ENCODE data around the gene NLGN2. TPM values are rescaled to one million over a fixed set of nuclear protein-coding genes. Genes with fewer than 3 reads are reported as not detected.
"Not testable (repeated sequence)": the region's sequence is repeated elsewhere in the genome, so short reads cannot be mapped to it uniquely, and the experiment has no call there.

The NLGN2 gene
- polyA plus RNA-seq (2013, experiment 1 of 2): 40.0 TPM
- polyA plus RNA-seq (2013, experiment 2 of 2): 38.0 TPM

DNA sequence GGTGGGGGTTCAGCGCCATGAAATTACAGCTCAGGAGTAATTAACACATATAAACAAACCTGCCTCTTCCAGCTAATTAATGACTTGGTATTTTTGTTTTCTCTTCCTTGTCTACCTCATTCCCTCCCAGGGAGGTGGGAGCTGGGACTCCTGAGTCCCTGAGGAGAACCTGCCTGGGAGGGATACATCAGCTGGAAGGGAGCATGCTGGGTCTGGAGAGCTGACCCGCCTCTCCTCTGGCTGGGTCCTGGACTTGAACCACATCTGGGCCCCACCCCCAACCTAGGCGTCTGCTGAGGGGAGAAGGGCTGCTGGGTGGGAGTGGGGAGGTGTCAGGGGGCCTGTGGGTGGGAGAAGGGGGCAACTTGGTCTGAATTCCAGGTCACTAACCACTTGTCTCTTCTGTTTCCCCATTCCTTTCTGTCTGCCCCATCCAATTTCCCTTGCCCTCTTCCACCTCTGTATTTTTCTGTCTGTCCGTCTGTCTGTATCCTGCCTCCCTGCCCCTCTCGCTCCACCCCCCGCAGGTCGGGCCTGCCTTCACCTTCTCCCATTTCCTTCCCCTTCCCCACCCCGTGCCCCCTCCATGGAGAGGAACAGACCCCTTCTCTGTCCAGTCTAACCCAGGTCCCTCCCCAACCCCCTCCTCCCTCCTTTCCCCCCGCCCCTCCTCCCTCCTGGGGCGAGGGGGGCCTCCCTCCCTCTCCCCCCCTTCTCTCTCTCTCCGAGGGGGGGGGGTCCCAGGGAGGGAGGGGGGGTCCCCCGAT, at the start of gene NLGN2:
Gene NLGN2 (plus strand): TSS at position 361 of the 767 bp plus-strand sequence. CDS start 411 bp downstream, outside the sequence.
- Histone ChIP-seq H2BK120ac (ENCODE audit: low read depth, low read length) (no peak within 1 kb of the TSS), H3K14ac (ENCODE audit: low read length in 2 of 2) (peak within 1 kb of the TSS in 1 of 2 experiments; percentile 58), H3K18ac (ENCODE audit: low read depth in 1 of 2, low read length in 2 of 2) (no peak within 1 kb of the TSS), H2BK12ac (ENCODE audit: low read length in 2 of 2) (no peak within 1 kb of the TSS), H3K4me1 (ENCODE audit: control insufficient read depth, insufficient read depth, low read depth, low read length) (peaks cover 18% of the 10 kb centered on the region), H4K8ac (ENCODE audit: low read length) (no peak within 1 kb of the TSS), H3K27me3 (ENCODE audit: control insufficient read depth in 1 of 2, insufficient read depth in 1 of 2, low read length in 2 of 2) (no peaks in the 10 kb centered on the region), H3K9ac (ENCODE audit: low read length) (no peak within 1 kb of the TSS), H2BK5ac (ENCODE audit: low read depth, low read length, poor library complexity, severe bottlenecking) (no peak within 1 kb of the TSS), H3K23ac (ENCODE audit: low read length in 2 of 2) (peak within 1 kb of the TSS in 1 of 2 experiments; percentile 23), H3K79me1 (replicated peaks; ENCODE audit: low read length, poor library complexity, severe bottlenecking) (peaks cover 19% of the 10 kb centered on the region), H3K4me3 (ENCODE audit: insufficient read depth in 1 of 2, low read depth in 1 of 2, low read length in 2 of 2) (no peak within 1 kb of the TSS), H3K4me2 (ENCODE audit: low read length, poor library complexity, severe bottlenecking) (no peak within 1 kb of the TSS), H2BK15ac (ENCODE audit: low read depth, poor library complexity, severe bottlenecking) (no peak within 1 kb of the TSS), H2AFZ (ENCODE audit: low read depth, low read length) (no peak within 1 kb of the TSS), H3K27ac (ENCODE audit: low read length, poor library complexity, severe bottlenecking) (no peak within 1 kb of the TSS), H4K91ac (ENCODE audit: low read length) (no peak within 1 kb of the TSS), H3K9me3 (ENCODE audit: control insufficient read depth, low read length) (no peaks in the 10 kb centered on the region), H3K4ac (ENCODE audit: low read depth in 1 of 2, low read length in 2 of 2) (no peak within 1 kb of the TSS), H3K36me3 (ENCODE audit: control insufficient read depth in 1 of 2, insufficient read depth in 2 of 2, low read depth in 1 of 2, low read length in 2 of 2) (peaks cover 29 to 34% of the 10 kb centered on the region in 2 experiments), H2AK5ac (ENCODE audit: low read length, severe bottlenecking) (no peak within 1 kb of the TSS)
- DNase-seq: no peak
- WGBS: 63% methylated on average over 4 of the region's 12 CpGs

DNA sequence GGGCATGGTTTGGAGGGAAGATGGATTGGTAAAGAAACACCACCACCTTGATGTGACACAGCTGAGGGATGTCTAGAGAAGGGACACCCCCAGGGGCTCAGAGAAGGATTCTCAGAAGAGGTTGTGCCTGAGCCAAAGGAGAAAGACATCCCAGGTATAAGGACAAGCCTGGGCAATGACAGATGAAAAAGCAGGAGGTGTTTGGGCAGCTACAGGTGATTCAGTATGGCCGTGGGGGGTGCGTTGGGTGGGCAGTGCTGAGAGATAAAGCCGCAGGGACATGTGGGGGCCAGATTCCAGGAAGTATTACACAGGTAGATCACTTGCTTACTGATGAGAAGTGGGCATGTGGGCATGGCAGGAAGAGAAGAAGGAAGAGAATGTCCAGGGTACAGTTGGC, 45.7 kb upstream of the NLGN2 start:
- H2BK120ac ChIP-seq (ENCODE audit: low read depth, low read length): no peak overlapping the region
- H4K8ac ChIP-seq (ENCODE audit: low read length): no peak overlapping the region
- no peak overlapping the region for H3K27ac ChIP-seq (ENCODE audit: low read length, poor library complexity, severe bottlenecking)
- no peak overlapping the region for H3K4me2 ChIP-seq (ENCODE audit: low read length, poor library complexity, severe bottlenecking)
- H3K9ac ChIP-seq (ENCODE audit: low read length): no peak overlapping the region
- H3K27me3 ChIP-seq (ENCODE audit: control insufficient read depth in 1 of 2, insufficient read depth in 1 of 2, low read length in 2 of 2): peaks cover 0 to under 1% of the 10 kb centered on the region in 2 experiments
- peaks cover 1% of the 10 kb centered on the region for H3K4me1 ChIP-seq (ENCODE audit: control insufficient read depth, insufficient read depth, low read depth, low read length)
- H3K23ac ChIP-seq (ENCODE audit: low read length in 2 of 2): no peak overlapping the region
- no peak overlapping the region for H2BK15ac ChIP-seq (ENCODE audit: low read depth, poor library complexity, severe bottlenecking)
- no peak for DNase-seq
- no peak overlapping the region for H3K18ac ChIP-seq (ENCODE audit: low read depth in 1 of 2, low read length in 2 of 2)
- H3K9me3 ChIP-seq (ENCODE audit: control insufficient read depth, low read length): no peaks in the 10 kb centered on the region
- no peaks in the 10 kb centered on the region for H3K36me3 ChIP-seq (ENCODE audit: control insufficient read depth in 1 of 2, insufficient read depth in 2 of 2, low read depth in 1 of 2, low read length in 2 of 2)
- WGBS: 62% methylated on average over 3 of the region's 3 CpGs
- H2AK5ac ChIP-seq (ENCODE audit: low read length, severe bottlenecking): no peak overlapping the region
- no peak overlapping the region for H2BK12ac ChIP-seq (ENCODE audit: low read length in 2 of 2)
- H3K14ac ChIP-seq (ENCODE audit: low read length in 2 of 2): no peak overlapping the region
- no peak overlapping the region for H3K4me3 ChIP-seq (ENCODE audit: insufficient read depth in 1 of 2, low read depth in 1 of 2, low read length in 2 of 2)
- H2BK5ac ChIP-seq (ENCODE audit: low read depth, low read length, poor library complexity, severe bottlenecking): no peak overlapping the region
- H2AFZ ChIP-seq (ENCODE audit: low read depth, low read length): no peak overlapping the region
- no peak overlapping the region for H3K4ac ChIP-seq (ENCODE audit: low read depth in 1 of 2, low read length in 2 of 2)
- H3K79me1 ChIP-seq (replicated peaks; ENCODE audit: low read length, poor library complexity, severe bottlenecking): no peaks in the 10 kb centered on the region
- no peak overlapping the region for H4K91ac ChIP-seq (ENCODE audit: low read length)

- Histone ChIP-seq H4K8ac (ENCODE audit: low read length) (no peak overlapping the region), H3K4me2 (ENCODE audit: low read length, poor library complexity, severe bottlenecking) (no peak overlapping the region), H3K4me1 (ENCODE audit: control insufficient read depth, insufficient read depth, low read depth, low read length) (peaks cover 1% of the 10 kb centered on the region), H3K14ac (ENCODE audit: low read length in 2 of 2) (no peak overlapping the region), H3K4ac (ENCODE audit: low read depth in 1 of 2, low read length in 2 of 2) (no peak overlapping the region), H2BK15ac (ENCODE audit: low read depth, poor library complexity, severe bottlenecking) (no peak overlapping the region), H3K9ac (ENCODE audit: low read length) (no peak overlapping the region), H3K27me3 (ENCODE audit: control insufficient read depth in 1 of 2, insufficient read depth in 1 of 2, low read length in 2 of 2) (peaks cover 3% of the 10 kb centered on the region in 2 experiments), H2BK120ac (ENCODE audit: low read depth, low read length) (no peak overlapping the region), H3K79me1 (replicated peaks; ENCODE audit: low read length, poor library complexity, severe bottlenecking) (no peaks in the 10 kb centered on the region), H3K9me3 (ENCODE audit: control insufficient read depth, low read length) (no peaks in the 10 kb centered on the region), H3K27ac (ENCODE audit: low read length, poor library complexity, severe bottlenecking) (no peak overlapping the region), H2BK5ac (ENCODE audit: low read depth, low read length, poor library complexity, severe bottlenecking) (no peak overlapping the region), H3K36me3 (ENCODE audit: control insufficient read depth in 1 of 2, insufficient read depth in 2 of 2, low read depth in 1 of 2, low read length in 2 of 2) (no peaks in the 10 kb centered on the region), H3K4me3 (ENCODE audit: insufficient read depth in 1 of 2, low read depth in 1 of 2, low read length in 2 of 2) (no peak overlapping the region), H3K18ac (ENCODE audit: low read depth in 1 of 2, low read length in 2 of 2) (no peak overlapping the region), H2AK5ac (ENCODE audit: low read length, severe bottlenecking) (no peak overlapping the region), H3K23ac (ENCODE audit: low read length in 2 of 2) (no peak overlapping the region), H2AFZ (ENCODE audit: low read depth, low read length) (no peak overlapping the region), H2BK12ac (ENCODE audit: low read length in 2 of 2) (no peak overlapping the region), H4K91ac (ENCODE audit: low read length) (no peak overlapping the region)
- 88% methylated on average over 6 of the region's 6 CpGs for WGBS
- no peak for DNase-seq
These were observed 44.3 kb upstream of the NLGN2 start for GRCh38 chr17:7363311-7363710.

DNA sequence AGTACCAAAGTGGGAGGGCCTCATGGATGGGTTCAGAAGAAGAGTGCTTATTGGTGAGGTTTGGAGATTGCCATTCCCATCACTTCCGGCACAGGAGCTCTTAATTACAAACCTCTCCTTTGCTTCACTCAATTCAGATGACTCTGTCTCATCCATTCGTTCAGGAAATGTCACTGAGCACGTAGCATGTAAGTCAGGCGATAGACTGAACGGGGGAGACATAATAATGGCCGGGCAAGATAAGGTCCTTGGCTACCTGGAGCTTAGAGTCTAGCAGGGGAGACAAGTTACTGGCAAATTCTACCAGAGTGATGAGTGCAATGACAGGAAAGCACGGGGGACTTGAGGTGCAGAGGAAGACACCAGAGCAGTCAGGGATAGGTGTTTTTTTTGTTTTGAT, 41.7 kb upstream of the NLGN2 start:
- not testable (repeated sequence) for H3K9me3 ChIP-seq (ENCODE audit: control insufficient read depth, low read length); H3K4ac ChIP-seq (ENCODE audit: low read depth in 1 of 2, low read length in 2 of 2); H3K4me1 ChIP-seq (ENCODE audit: control insufficient read depth, insufficient read depth, low read depth, low read length); H3K27ac ChIP-seq (ENCODE audit: low read length, poor library complexity, severe bottlenecking); H3K4me2 ChIP-seq (ENCODE audit: low read length, poor library complexity, severe bottlenecking); H2BK5ac ChIP-seq (ENCODE audit: low read depth, low read length, poor library complexity, severe bottlenecking); H2AFZ ChIP-seq (ENCODE audit: low read depth, low read length); H2BK15ac ChIP-seq (ENCODE audit: low read depth, poor library complexity, severe bottlenecking); H3K18ac ChIP-seq (ENCODE audit: low read depth in 1 of 2, low read length in 2 of 2); H3K14ac ChIP-seq (ENCODE audit: low read length in 2 of 2); H4K91ac ChIP-seq (ENCODE audit: low read length); H4K8ac ChIP-seq (ENCODE audit: low read length); H3K9ac ChIP-seq (ENCODE audit: low read length); H3K79me1 ChIP-seq (replicated peaks; ENCODE audit: low read length, poor library complexity, severe bottlenecking); H2AK5ac ChIP-seq (ENCODE audit: low read length, severe bottlenecking); H3K23ac ChIP-seq (ENCODE audit: low read length in 2 of 2); H2BK12ac ChIP-seq (ENCODE audit: low read length in 2 of 2); H3K4me3 ChIP-seq (ENCODE audit: insufficient read depth in 1 of 2, low read depth in 1 of 2, low read length in 2 of 2); DNase-seq; H3K36me3 ChIP-seq (ENCODE audit: control insufficient read depth in 1 of 2, insufficient read depth in 2 of 2, low read depth in 1 of 2, low read length in 2 of 2); H2BK120ac ChIP-seq (ENCODE audit: low read depth, low read length)
- peaks cover 20% of the 10 kb centered on the region in 2 experiments for H3K27me3 ChIP-seq (ENCODE audit: control insufficient read depth in 1 of 2, insufficient read depth in 1 of 2, low read length in 2 of 2)
- 77% methylated on average over 4 of the region's 7 CpGs for WGBS
